HCT116 (cell line): ENCODE results near the gene DNAJB13. TPM values are rescaled to one million over a fixed set of nuclear protein-coding genes. Genes with fewer than 3 reads are reported as not detected.

Source experiments
- ATAC-seq: fragments of 200-7000 bp; cut with Tn5 transposase; 2 replicates; pipeline ENCODE4 v1.9.1; 2020; ENCODE audit warnings: mild to moderate bottlenecking, moderate library complexity
- BruUV-seq: library from RNA; stranded (reverse); fragments of 400-500 nt; replicated peaks from 2 replicates; lab custom pipeline; 2021; lab: Mats Ljungman, UMichigan
- CTCF ChIA-PET: fragments of 300-600 bp; sonication (Branson Sonifier 250); formaldehyde crosslinking; loops from one replicate; lab custom pipeline; 2021; ENCODE audit warnings: antibody characterized with exemption; lab: Charles Lee
- POLR2A ChIA-PET: fragments of 300-600, 350-600 bp; sonication (Branson Sonifier 250); formaldehyde crosslinking; loops from one replicate; lab custom pipeline; 2021; ENCODE audit warnings: antibody characterized with exemption; lab: Charles Lee
- RAD21 ChIA-PET, 2 experiments: fragments of 300-600 bp; sonication (Branson Sonifier 250); formaldehyde crosslinking; loops; one replicate each; lab custom pipeline; 2023; ENCODE audit warnings: low total read pairs in 2 of 2; ENCODE audit not compliant: uncharacterized antibody in 2 of 2, unreplicated experiment in 2 of 2, low non-redundant PET in 1 of 2; lab: Charles Lee
- DNase-seq: peaks from one replicate; pipeline ENCODE4 v3.0.0-alpha.2; 2010; ENCODE audit warnings: low read depth, low spot score
- H2AFZ ChIP-seq: fragments of 200-600 bp; shearing (Covaris generic), sonication (generic); 2 replicates; pipeline ENCODE4 v1.6.1; 2017; ENCODE audit warnings: low read depth, mixed run types, mixed read lengths, antibody characterized with exemption, low read length; ENCODE audit not compliant: poor library complexity, severe bottlenecking
- H3K27ac ChIP-seq: 2 replicates; pipeline ENCODE4 v1.5.1; 2012; ENCODE audit warnings: low read depth, low read length
- H3K27me3 ChIP-seq: fragments of 200-600 bp; sonication (generic); 2 replicates; pipeline ENCODE4 v1.6.1; 2016; ENCODE audit warnings: mixed run types, low read length, mixed read lengths; ENCODE audit not compliant: insufficient read depth
- H3K36me3 ChIP-seq, 2 experiments: fragments of 200-500 bp in 1 of 2; fragments of 200-600 bp in 1 of 2; sonication (Bioruptor generic) in 1 of 2; sonication (generic) in 1 of 2; 2 replicates each; pipeline versions ENCODE4 v1.5.1 to v1.6.1; 2014 to 2016; ENCODE audit warnings: low read length in 2 of 2, inconsistent platforms in 1 of 2, mixed read lengths in 1 of 2, mixed run types in 1 of 2; ENCODE audit not compliant: insufficient read depth in 2 of 2, control insufficient read depth in 1 of 2
- H3K4me1 ChIP-seq, 2 experiments: fragments of 200-600 bp in 1 of 2; sonication (generic) in 1 of 2; 2 replicates each; pipeline versions ENCODE4 v1.5.1 to v1.6.1; 2012 to 2017; ENCODE audit warnings: low read length in 2 of 2, inconsistent platforms in 1 of 2, mild to moderate bottlenecking in 1 of 2, mixed read lengths in 1 of 2, mixed run types in 1 of 2, moderate library complexity in 1 of 2; ENCODE audit not compliant: insufficient read depth in 2 of 2, control insufficient read depth in 1 of 2
- H3K4me2 ChIP-seq: fragments of 200-600 bp; sonication (generic); 2 replicates; pipeline ENCODE4 v1.6.1; 2017; ENCODE audit warnings: mixed run types, low read length, mixed read lengths
- H3K4me3 ChIP-seq, 2 experiments: fragments of 200-600 bp in 1 of 2; sonication (generic) in 1 of 2; replicated peaks in 1 of 2; 2 replicates each; pipeline ENCODE4 v1.5.1; 2011 to 2016; ENCODE audit warnings: low read length in 2 of 2, control low read depth in 1 of 2, low read depth in 1 of 2, mild to moderate bottlenecking in 1 of 2, mixed read lengths in 1 of 2, mixed run types in 1 of 2
- H3K79me2 ChIP-seq: fragments of 200-600 bp; sonication (generic); 2 replicates; pipeline ENCODE4 v1.6.1; 2017; ENCODE audit warnings: mild to moderate bottlenecking, mixed run types, low read length, moderate library complexity, mixed read lengths; ENCODE audit not compliant: insufficient read depth
- H3K9ac ChIP-seq: fragments of 200-600 bp; sonication (generic); 2 replicates; pipeline ENCODE4 v1.6.1; 2016; ENCODE audit warnings: low read length, mixed read lengths
- H3K9me2 ChIP-seq: fragments of 200-600 bp; sonication (generic), shearing (Covaris generic); 2 replicates; pipeline ENCODE4 v1.6.1; 2017; ENCODE audit warnings: mixed run types, mild to moderate bottlenecking, moderate library complexity; ENCODE audit not compliant: insufficient read depth
- H3K9me3 ChIP-seq, 2 experiments: fragments of 200-500 bp in 1 of 2; fragments of 200-600 bp in 1 of 2; sonication (Bioruptor generic) in 1 of 2; sonication (generic) in 1 of 2; 2 replicates each; pipeline ENCODE4 v1.6.1; 2014 to 2017; ENCODE audit warnings: low read length in 2 of 2, mixed read lengths in 2 of 2, inconsistent platforms in 1 of 2, low read depth in 1 of 2, mild to moderate bottlenecking in 1 of 2, mixed run types in 1 of 2, moderate library complexity in 1 of 2; ENCODE audit not compliant: control insufficient read depth in 1 of 2, insufficient read depth in 1 of 2
- H4K20me1 ChIP-seq: fragments of 200-600 bp; sonication (generic), shearing (Covaris generic); 2 replicates; pipeline ENCODE4 v1.6.1; 2017; ENCODE audit warnings: mixed run types, mild to moderate bottlenecking, moderate library complexity; ENCODE audit not compliant: insufficient read depth
- ATF3 ChIP-seq: IDR thresholded peaks from 2 replicates; pipeline ENCODE4 v1.6.1; 2012
- CBX3 ChIP-seq: IDR thresholded peaks from 2 replicates; pipeline ENCODE4 v1.6.1; 2012; ENCODE audit warnings: low read depth
- CEBPB ChIP-seq: IDR thresholded peaks from 2 replicates; pipeline ENCODE4 v1.6.1; 2012; ENCODE audit warnings: low read depth
- EGR1 ChIP-seq: IDR thresholded peaks from 2 replicates; pipeline ENCODE4 v1.6.1; 2012; ENCODE audit warnings: low read depth
- EZH2 ChIP-seq: fragments of 200-600 bp; sonication (generic); IDR thresholded peaks from 2 replicates; pipeline ENCODE4 v1.6.1; 2017; ENCODE audit warnings: antibody characterized with exemption, mixed run types
- FOSL1 ChIP-seq: IDR thresholded peaks from 2 replicates; pipeline ENCODE4 v1.6.1; 2012; ENCODE audit warnings: low read depth
- JUND ChIP-seq: IDR thresholded peaks from 2 replicates; pipeline ENCODE4 v1.6.1; 2012
- MAX ChIP-seq: IDR thresholded peaks from 2 replicates; pipeline ENCODE4 v1.6.1; 2012
- POLR2A ChIP-seq: IDR thresholded peaks from 2 replicates; pipeline ENCODE4 v1.7.0; 2011; ENCODE audit warnings: borderline replicate concordance; ENCODE audit not compliant: insufficient read depth, insufficient read length; ENCODE audit errors: extremely low read depth
- POLR2AphosphoS5 ChIP-seq: IDR thresholded peaks from 2 replicates; pipeline ENCODE4 v1.6.1; 2011; ENCODE audit warnings: mild to moderate bottlenecking, low read depth, low read length, moderate library complexity
- RAD21 ChIP-seq: IDR thresholded peaks from 2 replicates; pipeline ENCODE4 v1.6.1; 2012; ENCODE audit warnings: low read depth, mild to moderate bottlenecking
- REST ChIP-seq: IDR thresholded peaks from 2 replicates; pipeline ENCODE4 v1.6.1; 2012; ENCODE audit warnings: low read depth
- SRF ChIP-seq: IDR thresholded peaks from 2 replicates; pipeline ENCODE4 v1.6.1; 2012; ENCODE audit warnings: low read depth
- TCF7L2 ChIP-seq: IDR thresholded peaks from 2 replicates; pipeline ENCODE4 v1.7.0; 2011; ENCODE audit warnings: borderline replicate concordance, inconsistent platforms; ENCODE audit not compliant: insufficient read depth, insufficient read length; ENCODE audit errors: extremely low read depth
- YY1 ChIP-seq: IDR thresholded peaks from 2 replicates; pipeline ENCODE4 v1.6.1; 2011; ENCODE audit warnings: low read length, low read depth, moderate library complexity, mild to moderate bottlenecking; ENCODE audit not compliant: insufficient replicate concordance; ENCODE audit errors: extremely low read depth
- ZBTB33 ChIP-seq: IDR thresholded peaks from 2 replicates; pipeline ENCODE4 v1.6.1; 2011; ENCODE audit warnings: mild to moderate bottlenecking, low read length, moderate library complexity; ENCODE audit not compliant: insufficient replicate concordance; ENCODE audit errors: extremely low read depth
- ZFX ChIP-seq: fragments of 450-650 bp; IDR thresholded peaks from 2 replicates; pipeline ENCODE4 v1.6.1; 2017
- ZNF274 ChIP-seq: fragments of 200-500 bp; sonication (Bioruptor generic); IDR thresholded peaks from 2 replicates; pipeline ENCODE4 v1.6.1; 2014; ENCODE audit warnings: mild to moderate bottlenecking, low read depth, low read length, inconsistent platforms
- intact Hi-C: fragments of 100-400 bp; cut with micrococcal nuclease; formaldehyde crosslinking; loops from 2 replicates; pipeline ENCODE4 v1.10.0; 2022
- total RNA-seq: library from RNA; stranded (reverse); gene quantifications from one replicate; pipeline ENCODE4 v1.2.1, GENCODE V29; 2021; ENCODE audit not compliant: unreplicated experiment

The DNAJB13 gene
- total RNA-seq, 1 experiment from 2014 or later: 0.22 TPM

GRCh38 chr11:73944085-73944484 lies 6.7 kb upstream of the DNAJB13 start:
- no peak overlapping the region for H3K4me3 ChIP-seq
- no peak overlapping the region for H3K9ac ChIP-seq
- H3K36me3 ChIP-seq: no peaks in the 10 kb centered on the region
- H3K9me3 ChIP-seq: peaks cover under 1 to 9% of the 10 kb centered on the region in 2 experiments; a peak in 3 of 4 replicates
- no peaks in the 10 kb centered on the region for H4K20me1 ChIP-seq
- no peak for ATAC-seq
- no TSS peak for BruUV-seq
- ChIA-PET POLR2A (no interaction called here), CTCF (no interaction called here), RAD21 (no interaction called here)
- TF ChIP-seq TCF7L2: no peak
- no peak for TF ChIP-seq POLR2A
- no peak for TF ChIP-seq ATF3
- TF ChIP-seq EGR1: no peak
- no peak for TF ChIP-seq EZH2
- no peak for TF ChIP-seq ZBTB33
- no peak for TF ChIP-seq CBX3
- TF ChIP-seq CEBPB: no peak
- TF ChIP-seq SRF: no peak
- no peak for TF ChIP-seq REST
- TF ChIP-seq POLR2AphosphoS5: no peak
- TF ChIP-seq FOSL1: no peak
- TF ChIP-seq RAD21: no peak
- TF ChIP-seq YY1: no peak
- TF ChIP-seq JUND: no peak
- no peak for TF ChIP-seq ZNF274
- TF ChIP-seq ZFX: no peak
- no peak for TF ChIP-seq MAX
- no peak overlapping the region for H3K27ac ChIP-seq
- H3K27me3 ChIP-seq: no peaks in the 10 kb centered on the region
- no peaks in the 10 kb centered on the region for H3K9me2 ChIP-seq
- no peaks in the 10 kb centered on the region for H3K79me2 ChIP-seq
- no peak overlapping the region for H2AFZ ChIP-seq
- H3K4me1 ChIP-seq: no peaks in the 10 kb centered on the region
- no peak overlapping the region for H3K4me2 ChIP-seq
- intact Hi-C loops: no loop called here
- DNase-seq: no peak
